IPS DF 6.9 (cell line): Measurements from ENCODE around the gene SDS.

Experiments used
- DNase-seq: peaks from one replicate; pipeline ENCODE4 v3.0.0-alpha.2; 2013; ENCODE audit warnings: low read depth, low spot score
- H3K27ac ChIP-seq: one replicate; pipeline ENCODE4 v1.5.1; 2013; ENCODE audit warnings: low read length, control low read depth
- H3K27me3 ChIP-seq: 2 replicates; pipeline ENCODE4 v1.6.1; 2013; ENCODE audit warnings: mild to moderate bottlenecking, low read length; ENCODE audit not compliant: control insufficient read depth, insufficient read depth
- H3K36me3 ChIP-seq: 2 replicates; pipeline ENCODE4 v1.6.1; 2013; ENCODE audit warnings: low read length; ENCODE audit not compliant: control insufficient read depth, insufficient read depth
- H3K4me1 ChIP-seq: 2 replicates; pipeline ENCODE4 v1.6.1; 2013; ENCODE audit warnings: low read length; ENCODE audit not compliant: control insufficient read depth, insufficient read depth
- H3K4me3 ChIP-seq: 2 replicates; pipeline ENCODE4 v1.5.1; 2013; ENCODE audit warnings: mild to moderate bottlenecking, low read length
- H3K9me3 ChIP-seq: 2 replicates; pipeline ENCODE4 v1.6.1; 2013; ENCODE audit warnings: low read length, inconsistent platforms; ENCODE audit not compliant: control insufficient read depth, insufficient read depth
- WGBS: extraction: QIAGEN DNeasy Blood & Tissue Kit; methylation state at CpG from one replicate; pipeline ENCODE4 v1.1.7; 2013; ENCODE audit warnings: mixed read lengths, missing lambda C conversion rate; ENCODE audit not compliant: insufficient read length, insufficient coverage; 5-methylcytosine and 5-hydroxymethylcytosine counted together

The SDS gene

GRCh38 chr12:113391145-113391544 lies 12.5 kb downstream of the SDS start:
- Histone ChIP-seq H3K27me3 (no peaks in the 10 kb centered on the region), H3K9me3 (no peaks in the 10 kb centered on the region), H3K36me3 (peaks cover 3% of the 10 kb centered on the region), H3K4me1 (no peaks in the 10 kb centered on the region; the same call in 1 of the 2 replicates), H3K4me3 (no peak overlapping the region), H3K27ac (no peak overlapping the region)
- DNase-seq = no peak
- WGBS = no CpG with 5 or more reads among the region's 3 CpGs

DNA sequence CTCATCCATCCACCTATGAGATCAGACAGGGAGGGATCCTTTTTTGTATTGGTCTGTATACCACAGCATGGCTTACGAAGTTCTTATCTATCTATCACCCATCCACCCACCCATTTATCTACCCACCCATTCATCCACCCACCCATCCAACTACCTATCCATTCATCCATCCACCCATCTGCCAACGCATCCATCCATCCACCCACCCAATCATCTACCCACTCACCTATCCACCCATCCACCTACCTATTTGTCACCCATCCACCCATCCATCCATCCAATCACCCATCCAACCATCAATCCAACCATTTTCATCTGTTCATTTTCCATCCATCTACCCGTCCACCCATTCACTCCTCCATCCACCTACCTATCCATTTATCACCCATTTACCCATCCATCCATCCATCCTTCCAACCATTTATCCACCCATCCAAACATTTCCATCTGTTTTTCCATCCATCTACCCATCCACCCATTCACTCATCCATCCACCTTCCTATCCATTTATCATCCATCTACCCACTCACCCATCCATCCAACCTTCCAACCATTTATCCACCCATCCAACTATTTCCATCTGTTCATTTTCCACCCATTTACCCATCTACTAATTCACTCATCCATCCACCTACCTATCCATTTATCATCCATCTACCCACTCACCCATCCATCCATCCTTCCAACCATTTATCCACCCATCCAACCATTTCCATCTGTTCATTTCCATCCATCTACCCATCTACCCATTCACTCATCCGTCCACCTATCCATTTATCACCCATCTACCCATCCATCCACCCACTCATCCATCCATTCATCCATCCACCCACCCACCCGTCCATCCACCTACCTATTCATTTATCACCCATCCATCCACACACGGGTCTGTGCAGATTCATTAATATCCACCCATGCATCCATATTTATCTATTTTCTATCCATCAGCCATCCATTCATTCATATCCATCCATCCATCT lies 13.3 kb downstream of the SDS start:
- Histone ChIP-seq H3K9me3 (no peaks in the 10 kb centered on the region), H3K4me3 (no peak overlapping the region), H3K4me1 (no peaks in the 10 kb centered on the region; the same call in 1 of the 2 replicates), H3K36me3 (peaks cover 3% of the 10 kb centered on the region), H3K27me3 (no peaks in the 10 kb centered on the region), H3K27ac (no peak overlapping the region)
- DNase-seq = no peak
- WGBS = 92% methylated on average over 3 of the region's 6 CpGs

- DNase-seq = no peak
- H3K9me3 ChIP-seq = no peaks in the 10 kb centered on the region
- H3K4me1 ChIP-seq = no peaks in the 10 kb centered on the region
- no peak overlapping the region for H3K27ac ChIP-seq
- peaks cover 6% of the 10 kb centered on the region for H3K36me3 ChIP-seq
- no peak overlapping the region for H3K4me3 ChIP-seq
- H3K27me3 ChIP-seq = no peaks in the 10 kb centered on the region
- WGBS = no CpG with 5 or more reads among the region's 14 CpGs
Measured at GRCh38 chr12:113388351-113388750, 15.3 kb downstream of the SDS start.

DNA sequence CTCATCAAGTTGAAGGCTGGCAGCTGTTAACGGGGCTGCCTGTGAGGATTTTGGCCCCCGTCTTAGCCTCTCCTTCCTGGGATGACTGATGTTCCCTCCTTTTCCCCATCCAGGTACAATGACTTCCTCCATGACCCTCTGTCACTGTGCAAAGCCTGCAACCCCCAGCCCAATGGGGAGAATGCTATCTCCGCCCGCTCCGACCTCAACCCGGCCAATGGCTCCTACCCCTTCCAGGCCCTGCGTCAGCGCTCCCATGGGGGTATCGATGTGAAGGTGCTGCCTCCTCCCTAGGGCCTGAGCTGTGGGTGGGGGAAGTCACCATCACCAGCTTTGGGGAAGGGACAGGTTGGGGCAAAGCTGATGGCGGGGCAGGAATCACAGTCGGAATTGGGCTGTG lies 16.1 kb downstream of the SDS start:
- no peaks in the 10 kb centered on the region for H3K9me3 ChIP-seq
- H3K27me3 ChIP-seq = no peaks in the 10 kb centered on the region
- no peaks in the 10 kb centered on the region for H3K4me1 ChIP-seq
- WGBS = no CpG with 5 or more reads among the region's 11 CpGs
- H3K27ac ChIP-seq = no peak overlapping the region
- peaks cover 6% of the 10 kb centered on the region for H3K36me3 ChIP-seq
- DNase-seq = no peak
- no peak overlapping the region for H3K4me3 ChIP-seq

GRCh38 chr12:113386866-113387566 lies 16.7 kb downstream of the SDS start:
- H3K4me3 ChIP-seq = no peak overlapping the region
- H3K9me3 ChIP-seq = no peaks in the 10 kb centered on the region
- DNase-seq = no peak
- H3K36me3 ChIP-seq = peaks cover 6% of the 10 kb centered on the region
- no peak overlapping the region for H3K27ac ChIP-seq
- WGBS = no CpG with 5 or more reads among the region's 12 CpGs
- H3K4me1 ChIP-seq = no peaks in the 10 kb centered on the region
- H3K27me3 ChIP-seq = no peaks in the 10 kb centered on the region

DNA sequence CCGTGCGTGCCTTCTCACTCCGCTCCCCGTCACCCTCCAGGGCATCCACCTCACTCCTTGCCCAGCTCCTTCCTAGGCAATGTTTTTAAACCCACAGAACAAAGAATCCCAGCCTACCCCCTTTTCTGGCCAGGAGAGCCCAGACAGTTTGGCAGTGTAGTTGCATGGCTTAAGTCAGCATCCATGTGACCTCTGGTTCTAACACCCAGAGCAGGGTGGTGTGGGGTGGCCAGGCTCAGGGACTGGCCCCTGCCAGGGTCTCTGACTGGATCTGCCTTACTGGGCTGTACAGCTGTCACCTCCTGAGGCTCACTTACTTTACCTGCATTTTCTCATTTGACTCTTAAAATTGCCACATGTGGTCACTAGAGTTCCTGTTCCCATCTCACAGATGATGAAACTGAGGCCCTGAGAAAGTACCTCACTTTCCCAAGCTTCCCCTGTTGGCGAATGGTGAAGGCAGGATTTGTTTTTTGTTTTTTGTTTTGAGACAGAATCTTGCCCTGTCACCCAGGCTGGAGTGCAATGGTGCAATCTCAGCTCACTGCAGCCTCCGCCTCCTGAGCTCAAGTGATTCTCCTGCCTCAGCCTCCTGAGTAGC lies 18.3 kb downstream of the SDS start:
- no peak for DNase-seq
- H3K27me3 ChIP-seq = no peaks in the 10 kb centered on the region
- no CpG with 5 or more reads among the region's 6 CpGs for WGBS
- H3K4me1 ChIP-seq = no peaks in the 10 kb centered on the region
- peaks cover 6% of the 10 kb centered on the region for H3K36me3 ChIP-seq
- H3K9me3 ChIP-seq = no peaks in the 10 kb centered on the region
- H3K4me3 ChIP-seq = no peak overlapping the region
- H3K27ac ChIP-seq = no peak overlapping the region

DNA sequence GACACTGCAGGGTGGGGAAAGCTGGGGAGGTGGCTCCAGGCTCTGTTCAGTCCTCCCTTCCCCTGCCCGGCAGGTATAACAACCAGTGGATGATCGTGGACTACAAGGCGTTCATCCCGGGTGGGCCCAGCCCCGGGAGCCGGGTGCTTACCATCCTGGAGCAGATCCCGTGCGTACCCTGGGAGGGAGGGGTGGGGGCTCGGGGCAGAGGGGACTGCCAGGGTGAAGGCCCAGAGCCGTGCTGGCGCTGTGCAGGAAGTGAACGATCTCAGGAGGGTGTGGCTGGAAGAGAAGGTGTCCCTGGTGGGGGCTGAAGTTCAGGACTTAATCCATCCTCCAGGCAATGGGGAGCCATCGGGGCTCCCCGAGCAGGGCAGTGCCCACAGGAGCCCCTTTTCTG lies 18.9 kb downstream of the SDS start:
- Histone ChIP-seq H3K27ac (no peak overlapping the region), H3K36me3 (peaks cover 6% of the 10 kb centered on the region)
- WGBS = no CpG with 5 or more reads among the region's 14 CpGs

GRCh38 chr12:113382206-113382605 lies 21.5 kb downstream of the SDS start:
- Histone ChIP-seq H3K4me3 (no peak overlapping the region), H3K36me3 (peaks cover 4% of the 10 kb centered on the region), H3K4me1 (no peaks in the 10 kb centered on the region), H3K9me3 (no peaks in the 10 kb centered on the region), H3K27ac (no peak overlapping the region), H3K27me3 (no peaks in the 10 kb centered on the region)
- no peak for DNase-seq
- no CpG with 5 or more reads among the region's 4 CpGs for WGBS

More for the DNA sequence above, 18.9 kb downstream of the SDS start:
- Histone ChIP-seq H3K4me1 (no peaks in the 10 kb centered on the region), H3K4me3 (no peak overlapping the region), H3K27me3 (no peaks in the 10 kb centered on the region), H3K9me3 (no peaks in the 10 kb centered on the region)
- DNase-seq = no peak

DNA sequence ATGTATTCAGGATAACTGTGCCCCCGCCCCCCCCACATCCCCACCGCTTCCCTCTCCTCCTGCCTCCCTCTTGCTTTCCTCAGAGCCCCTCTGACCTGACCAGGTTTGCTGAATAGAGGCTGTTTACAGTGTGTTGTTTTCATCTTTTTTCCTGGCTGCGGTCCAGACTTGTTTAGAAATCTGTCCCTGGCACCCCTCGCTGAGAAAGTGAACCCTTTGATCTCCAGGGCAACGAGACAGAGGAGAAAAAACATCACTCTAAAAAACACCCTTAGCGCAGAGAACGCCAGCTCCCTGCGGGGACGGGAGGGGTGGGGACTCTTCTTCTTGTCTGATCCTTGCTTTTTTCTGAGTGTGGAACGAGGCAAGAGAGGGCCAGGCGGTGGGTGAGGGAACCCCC lies 22.5 kb downstream of the SDS start:
- no peaks in the 10 kb centered on the region for H3K4me1 ChIP-seq
- no peaks in the 10 kb centered on the region for H3K9me3 ChIP-seq
- H3K27ac ChIP-seq = no peak overlapping the region
- H3K4me3 ChIP-seq = no peak overlapping the region
- H3K36me3 ChIP-seq = peaks cover 4% of the 10 kb centered on the region
- no peaks in the 10 kb centered on the region for H3K27me3 ChIP-seq
- DNase-seq = no peak
- WGBS = no CpG with 5 or more reads among the region's 11 CpGs

DNA sequence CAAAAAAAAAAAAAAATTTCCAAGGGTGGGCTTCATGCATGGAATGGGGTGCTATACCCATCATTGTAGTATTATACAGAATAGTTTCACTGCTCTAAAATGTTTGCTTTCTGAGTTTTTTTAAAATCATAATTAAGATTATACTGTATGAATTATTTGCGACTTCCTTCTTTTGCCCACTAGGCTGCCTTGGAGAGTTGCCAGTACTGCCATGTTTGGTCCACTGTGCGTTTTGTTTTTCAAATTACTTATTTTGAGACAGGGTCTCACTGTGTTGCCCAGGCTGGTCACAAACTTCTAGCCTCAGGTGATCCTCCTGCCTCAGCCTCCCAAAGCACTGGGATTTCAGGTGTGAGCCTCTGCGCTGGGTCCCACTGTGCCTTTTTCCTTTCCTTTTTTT lies 25.4 kb downstream of the SDS start:
- Histone ChIP-seq H3K27me3 (no peaks in the 10 kb centered on the region), H3K9me3 (no peaks in the 10 kb centered on the region), H3K4me3 (no peak overlapping the region), H3K27ac (no peak overlapping the region), H3K4me1 (no peaks in the 10 kb centered on the region; the same call in 1 of the 2 replicates), H3K36me3 (peaks cover 7% of the 10 kb centered on the region)
- WGBS = no CpG with 5 or more reads among the region's 3 CpGs
- no peak for DNase-seq
